Stimulated activated CD4-positive, alpha-beta T cell treated with anti-CD3 and anti-CD28 coated beads, Interleukin-2, amount 100 ng/mL, for 4 hours (primary cell): Measurements from ENCODE around the gene ACTN1.
A peak's percentile ranks its signal among the peaks of the same experiment; 100 is the strongest.

ENCODE experiments used
- DNase-seq: peaks from one replicate; pipeline ENCODE4 v3.0.0-alpha.2; 2020; ENCODE audit warnings: low read depth

ACTN1 gene

DNA sequence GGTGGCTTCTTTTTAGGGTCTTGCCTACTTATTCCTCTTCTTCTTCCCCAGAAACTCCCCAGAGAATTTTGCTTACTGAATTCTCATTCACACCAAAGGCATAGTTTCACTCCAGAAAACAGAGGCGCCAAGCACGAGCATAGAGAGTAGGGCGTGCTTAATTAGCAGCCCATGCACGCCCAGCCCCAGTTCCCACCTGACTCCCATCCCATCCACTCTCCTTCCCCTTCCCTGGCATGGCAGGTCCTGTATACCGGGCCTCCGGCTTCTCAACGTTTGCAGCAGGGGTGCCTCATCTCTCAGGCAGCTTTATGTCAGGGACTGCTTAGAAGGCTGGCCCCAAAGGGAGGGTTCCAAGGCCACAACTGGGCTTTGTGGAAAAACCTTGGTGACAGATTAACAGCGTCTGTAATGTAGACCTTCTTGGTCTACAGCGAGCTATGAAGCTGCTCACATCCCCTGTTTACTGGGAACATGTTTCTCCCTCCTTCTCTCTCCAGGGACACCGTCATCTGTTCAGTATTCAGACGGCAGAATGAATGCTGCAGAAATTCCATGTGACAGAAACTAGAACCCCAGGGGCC lies 62.7 kb downstream of the ACTN1 start:
- DNase-seq = no peak

DNA sequence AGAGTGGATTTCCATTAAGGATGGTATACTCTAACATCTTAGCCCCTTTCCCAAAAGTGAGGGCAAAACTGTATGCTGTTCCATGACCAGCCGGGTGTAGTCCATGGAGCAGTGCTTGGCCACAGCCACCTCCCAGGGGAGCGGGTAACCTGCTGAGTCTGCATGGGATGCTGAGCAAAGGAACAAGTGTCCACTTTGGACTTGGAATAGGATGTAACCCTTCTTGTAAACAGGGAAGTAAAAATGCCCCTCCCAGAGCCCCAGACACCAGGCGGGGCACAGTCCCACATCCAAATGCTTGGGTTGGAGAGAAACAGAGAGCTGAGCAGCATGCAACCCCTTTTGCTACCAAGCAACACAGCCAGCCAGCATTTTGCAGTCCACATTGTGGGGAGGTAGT lies 65.6 kb downstream of the ACTN1 start:
- DNase-seq = no peak

DNA sequence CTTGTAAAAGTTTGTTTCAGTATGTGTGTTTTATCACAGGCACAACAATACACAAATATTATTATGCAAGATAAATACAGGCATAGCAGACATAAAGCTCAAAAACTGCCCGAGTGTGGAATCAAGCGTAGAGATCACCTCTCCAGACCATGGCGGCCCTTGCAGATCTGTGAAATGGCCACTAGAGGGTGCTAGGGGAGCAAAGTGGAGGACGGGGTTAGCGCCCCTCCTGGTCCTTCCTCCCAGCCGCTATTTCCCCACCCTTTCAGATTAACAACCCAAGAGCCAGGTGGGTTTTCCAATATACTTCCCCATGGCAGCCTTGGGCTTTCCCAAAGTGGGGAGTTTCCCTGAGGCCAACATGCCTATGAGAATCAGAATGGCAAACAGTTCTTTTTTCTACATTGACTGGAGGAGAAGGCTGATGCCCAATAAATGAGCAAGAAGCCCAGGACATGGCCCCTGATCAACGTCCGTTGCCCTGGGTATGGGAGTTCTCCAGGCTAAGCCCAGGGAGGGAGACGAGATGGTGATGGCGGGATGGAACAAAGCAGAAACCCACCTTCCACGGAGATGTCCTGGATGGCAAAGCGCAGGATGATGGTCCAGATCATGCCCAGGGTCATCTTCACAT lies 67.4 kb downstream of the ACTN1 start:
- peak; percentile 69 for DNase-seq

DNA sequence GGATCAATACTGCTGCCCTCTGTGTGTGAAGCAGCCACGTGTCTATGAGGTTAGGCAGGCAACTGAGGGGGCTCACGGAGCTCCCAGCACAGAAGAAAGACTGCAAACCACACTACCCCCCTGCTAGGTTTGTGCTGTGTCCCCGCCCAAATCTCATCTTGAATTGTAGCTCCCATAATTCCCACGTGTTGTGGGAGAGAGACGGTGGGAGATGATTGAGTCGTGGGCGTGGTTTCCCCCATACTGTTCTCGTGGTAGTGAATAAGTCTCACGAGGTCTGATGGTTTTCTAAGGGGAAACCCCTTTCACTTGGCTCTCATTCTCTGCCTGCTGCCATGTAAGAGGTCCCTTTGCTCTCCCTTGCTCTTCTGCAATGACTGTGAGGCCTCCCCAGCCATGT lies 68.6 kb downstream of the ACTN1 start:
- DNase-seq = no peak

DNA sequence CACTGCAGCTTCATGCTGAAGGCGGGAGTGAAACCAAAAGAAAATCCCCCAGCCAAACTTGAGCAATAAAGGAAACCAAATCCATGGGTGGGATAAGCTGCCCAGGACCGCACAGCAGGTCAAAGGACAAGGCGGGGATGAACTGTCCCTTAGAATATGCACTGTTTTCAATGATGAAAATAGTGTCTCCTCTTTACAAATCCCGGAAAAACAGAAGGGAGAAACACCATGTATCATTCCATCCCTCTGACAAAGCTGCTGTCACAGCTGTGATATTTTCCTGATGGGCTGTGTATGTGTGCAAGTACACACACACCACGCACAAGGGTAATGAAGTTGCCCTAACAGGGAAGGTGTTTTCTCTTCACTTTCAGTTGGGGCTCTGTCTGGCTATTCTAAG lies 70.3 kb downstream of the ACTN1 start:
- no peak for DNase-seq

DNA sequence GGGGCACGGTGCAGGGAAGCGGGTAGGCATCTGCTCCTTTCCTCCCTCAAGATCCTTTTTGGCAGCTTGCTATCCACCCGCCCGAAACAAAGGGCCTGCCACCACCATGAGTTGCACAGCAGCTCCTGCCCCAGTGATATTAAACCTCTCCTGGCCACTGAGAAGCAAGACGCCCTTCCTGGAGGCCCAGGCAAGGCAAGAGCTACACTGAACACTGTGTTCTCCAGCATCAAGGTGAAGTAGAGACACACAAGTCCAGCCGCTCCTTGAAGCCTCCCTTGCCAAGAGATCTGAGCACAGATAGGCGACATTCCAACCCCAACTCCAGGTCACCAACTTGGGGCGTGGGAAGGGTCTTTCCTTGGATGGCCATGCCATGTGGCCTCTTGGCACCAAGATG lies 70.9 kb downstream of the ACTN1 start:
- no peak for DNase-seq

DNA sequence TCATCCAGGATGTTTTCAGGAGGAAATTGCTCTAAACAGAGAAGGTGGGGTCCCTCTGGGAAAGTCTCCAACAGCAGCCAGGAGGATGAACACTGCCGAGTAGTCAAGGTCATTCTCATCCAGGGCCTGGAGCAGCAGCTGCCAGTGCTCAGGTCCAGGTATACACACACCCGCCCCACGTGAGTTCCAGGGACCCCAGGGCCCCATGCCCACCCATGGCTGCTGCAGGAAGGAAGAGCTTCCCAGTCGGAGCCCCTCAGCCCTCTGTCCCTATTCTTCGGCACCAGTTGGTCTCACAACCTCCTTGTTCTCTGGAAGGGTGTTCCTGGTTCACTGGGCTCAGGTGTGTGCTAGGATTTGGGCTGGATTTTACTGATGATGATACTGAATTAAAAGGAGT lies 72.7 kb downstream of the ACTN1 start:
- DNase-seq = no peak

DNA sequence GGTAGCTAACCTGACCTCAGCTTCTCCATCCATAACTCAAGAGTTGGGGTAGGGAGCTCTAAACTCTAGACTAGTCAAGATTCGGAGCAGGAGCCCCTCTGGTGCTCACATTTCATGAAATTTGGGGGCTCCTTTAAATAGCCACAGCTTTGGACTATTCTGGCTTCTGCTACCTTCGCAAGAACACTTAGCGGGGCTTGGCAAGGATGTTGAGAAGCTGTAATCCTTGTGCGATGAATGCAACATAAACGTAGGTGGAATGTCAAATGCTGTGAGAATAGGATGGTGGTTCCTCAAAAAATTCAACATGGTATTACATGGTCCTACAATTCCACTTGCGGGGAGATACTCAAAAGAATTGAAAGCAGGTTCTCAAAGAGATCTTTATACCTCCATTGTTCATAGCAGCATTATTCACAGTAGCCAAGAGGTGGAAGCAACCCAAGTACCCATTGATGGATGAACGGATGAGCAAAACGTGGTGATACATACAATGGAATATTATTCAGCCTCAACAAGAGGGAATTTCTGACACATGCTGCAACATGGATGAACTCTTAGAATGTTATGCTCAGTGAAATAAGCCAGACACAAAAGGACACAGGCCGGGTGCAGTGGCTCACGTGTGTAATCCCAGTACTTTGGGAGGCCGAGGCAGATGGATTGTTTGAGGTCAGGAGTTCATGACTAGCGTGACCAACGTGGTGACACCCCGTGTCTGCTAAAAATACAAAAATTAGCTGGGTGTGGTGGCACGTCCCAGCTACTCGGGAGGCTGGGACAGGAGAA lies 73.8 kb downstream of the ACTN1 start:
- DNase-seq = no peak

DNA sequence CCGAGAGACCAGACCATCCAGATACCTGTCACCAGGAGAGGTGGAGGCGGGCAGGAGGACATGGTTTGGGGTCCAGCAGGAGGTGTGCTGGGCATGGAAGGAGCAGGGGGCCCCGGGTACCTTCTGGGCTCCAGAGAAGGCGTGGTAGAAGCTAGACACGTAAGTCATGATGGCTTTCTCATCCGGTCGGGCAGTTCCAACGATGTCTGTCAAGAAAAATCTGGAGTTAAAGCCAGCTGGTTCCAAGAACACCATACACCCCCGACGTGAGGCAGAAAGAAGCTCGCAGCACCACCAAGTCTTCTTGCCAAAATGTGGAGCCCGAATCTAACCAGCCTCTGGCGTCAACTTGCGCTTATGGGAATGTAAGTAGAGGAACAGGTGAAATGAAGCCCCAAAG lies 76.7 kb downstream of the ACTN1 start:
- DNase-seq = no peak

DNA sequence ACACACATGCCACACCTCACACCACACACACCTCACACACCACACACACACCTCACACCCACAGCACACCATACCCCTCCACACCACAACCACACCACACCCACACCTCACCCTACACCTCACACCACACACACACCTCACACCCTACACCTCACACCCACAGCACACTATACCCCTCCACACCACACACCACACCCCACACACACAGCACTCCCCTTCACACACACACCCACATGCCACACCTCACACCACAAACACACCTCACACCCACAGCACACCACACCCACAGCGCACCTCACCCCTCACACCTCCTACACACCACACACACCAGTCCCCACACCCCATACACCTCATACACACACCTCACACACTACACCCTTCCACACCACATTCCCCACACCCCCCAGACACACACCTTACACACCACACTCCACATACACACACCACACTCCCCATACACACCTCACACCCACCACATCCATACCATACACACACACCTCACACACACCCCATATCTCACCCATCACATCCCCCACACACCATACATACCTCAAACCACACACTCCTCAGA lies 80.0 kb downstream of the ACTN1 start:
- no peak for DNase-seq

DNA sequence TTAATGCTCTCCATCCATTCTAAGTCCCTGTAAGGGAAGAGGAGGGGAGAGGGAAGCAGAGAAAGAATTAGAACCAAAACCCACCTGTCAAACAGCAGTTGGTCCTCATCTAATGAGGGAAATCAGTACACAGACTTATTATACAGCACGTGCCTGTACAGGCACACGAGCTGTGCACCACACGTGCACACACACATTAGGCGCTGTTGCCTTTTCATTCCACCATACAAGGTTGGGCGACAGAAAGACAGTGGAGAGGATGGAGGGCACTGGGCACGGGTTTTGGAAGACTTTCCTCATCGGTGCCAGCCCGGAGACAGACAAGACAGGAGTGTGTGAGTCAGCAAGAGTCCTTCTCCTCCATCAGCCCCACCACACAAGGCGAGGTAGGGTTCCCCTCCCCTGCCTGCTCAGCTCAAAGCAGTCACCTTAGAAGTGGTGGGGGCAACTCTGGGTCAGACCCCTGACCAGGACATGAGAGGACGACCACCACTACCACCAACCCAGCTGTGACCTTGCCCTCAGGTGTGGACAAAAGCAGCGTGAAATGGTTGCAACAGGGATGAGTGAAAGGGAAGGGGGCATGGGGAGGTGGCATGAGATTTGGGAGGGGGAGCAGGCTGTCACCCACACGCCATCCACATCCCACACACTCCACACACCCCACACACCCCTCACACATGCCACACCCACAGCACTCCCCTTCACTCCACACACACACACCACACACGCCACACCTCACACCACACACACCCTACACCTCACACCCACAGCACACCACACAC lies 80.7 kb downstream of the ACTN1 start:
- no peak for DNase-seq

DNA sequence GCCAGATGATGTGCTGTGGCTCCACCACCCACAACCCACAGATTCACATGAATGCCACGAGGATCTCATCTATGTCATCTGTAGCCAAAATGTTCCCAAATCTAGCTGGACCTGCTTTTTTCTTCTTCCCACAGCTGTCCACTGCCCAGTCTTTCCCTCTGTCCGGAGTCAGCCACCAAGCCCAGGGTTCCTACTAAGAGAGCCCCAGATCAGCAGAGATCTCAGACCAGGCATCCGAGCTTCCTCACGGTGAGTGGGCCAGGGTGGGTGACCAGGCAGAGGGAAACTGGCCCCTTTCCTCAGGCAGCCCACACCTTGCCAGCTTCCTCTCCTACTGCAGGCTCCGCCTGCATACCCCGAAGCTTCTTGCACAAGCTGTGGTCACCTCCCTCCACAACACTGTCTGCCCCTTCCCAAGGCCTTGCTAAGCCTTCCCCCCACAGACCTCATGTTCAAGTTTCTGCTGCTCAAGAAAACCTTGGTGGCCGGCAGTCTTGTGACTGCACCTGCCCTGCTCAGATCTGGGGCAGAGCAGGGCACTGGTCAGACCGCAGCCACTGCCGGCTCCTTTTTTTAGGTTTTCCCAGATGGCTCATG lies 81.4 kb downstream of the ACTN1 start:
- no peak for DNase-seq

DNA sequence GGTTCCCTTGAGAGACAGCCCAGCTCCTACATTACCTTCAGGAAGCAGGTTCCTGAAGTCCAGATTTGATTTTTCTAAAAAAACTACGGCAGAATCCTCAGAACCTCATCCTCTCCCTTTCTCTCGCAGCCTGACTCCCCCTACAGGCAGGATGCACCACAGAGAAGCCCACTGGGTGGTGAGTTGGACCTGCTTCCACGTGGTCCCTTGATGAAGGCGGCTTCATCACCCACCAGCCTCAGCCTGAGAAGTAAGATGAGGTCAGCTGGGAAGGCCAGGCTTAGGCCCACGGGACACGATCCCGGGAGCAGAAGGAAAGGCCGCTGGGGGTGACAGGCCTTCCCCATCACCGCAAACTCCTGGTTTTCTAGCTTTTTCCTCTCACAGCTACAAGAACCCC lies 83.0 kb downstream of the ACTN1 start:
- DNase-seq = no peak

DNA sequence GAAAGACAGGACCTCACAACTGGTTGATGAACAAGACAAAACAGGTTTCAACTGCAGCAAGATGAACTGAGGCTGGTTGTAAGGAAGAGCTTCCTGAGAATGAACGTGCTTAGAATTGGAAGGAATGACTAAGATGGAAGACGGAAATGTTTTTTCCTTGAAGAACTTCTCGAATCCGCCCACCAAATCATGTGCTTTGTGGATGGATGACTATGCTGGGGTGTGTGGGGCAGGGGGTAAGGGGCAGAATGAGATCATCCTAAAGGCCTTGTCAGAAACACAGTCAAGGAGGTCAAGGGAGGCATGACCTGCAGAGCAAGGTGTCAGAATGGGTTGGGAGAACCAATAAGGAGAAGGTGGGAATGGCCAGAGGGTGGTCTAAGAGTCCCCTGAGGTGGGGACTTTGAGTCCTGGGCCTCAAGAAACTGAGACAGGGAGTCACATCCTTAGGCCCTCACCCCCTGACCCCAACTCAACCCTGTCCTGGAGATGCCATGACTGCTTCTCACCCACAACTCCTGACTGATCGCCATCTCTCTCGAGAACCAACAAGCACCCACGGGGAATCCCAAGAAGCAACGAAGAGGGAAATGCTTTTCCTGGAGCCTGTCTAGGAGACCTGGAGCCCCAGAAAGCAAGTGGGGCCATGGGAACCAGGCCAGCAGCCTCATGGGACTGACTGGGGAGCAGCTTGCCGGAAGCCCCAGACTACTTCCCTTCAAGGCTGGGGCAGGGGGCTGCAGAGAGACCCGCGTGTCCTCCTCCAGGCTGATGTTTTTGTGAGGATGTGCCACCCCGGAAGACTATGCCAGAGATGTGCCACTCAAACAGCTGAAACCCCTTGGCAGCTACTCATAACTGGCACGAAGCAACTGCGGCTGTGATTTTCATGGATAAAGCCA lies 84.0 kb downstream of the ACTN1 start:
- no peak for DNase-seq

DNA sequence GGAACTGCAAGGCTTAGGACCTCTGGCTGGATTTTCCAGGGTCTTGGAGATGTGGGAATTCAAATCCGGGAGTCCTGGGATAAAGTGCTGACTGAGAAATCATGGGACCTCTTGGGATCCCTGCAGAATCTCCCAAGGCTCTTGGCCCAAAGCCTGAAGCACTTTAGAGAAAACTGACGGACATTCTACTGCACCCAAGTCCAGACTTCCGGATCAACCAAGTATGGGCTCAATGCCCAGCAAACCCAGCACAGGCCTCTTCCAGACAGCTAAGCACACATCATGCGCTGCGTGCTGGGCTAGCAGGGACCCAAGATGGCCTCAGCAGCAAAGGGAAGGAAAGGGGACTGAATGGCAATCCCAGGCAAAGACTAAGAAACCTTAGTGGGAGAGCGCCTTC lies 85.0 kb downstream of the ACTN1 start:
- DNase-seq = no peak

DNA sequence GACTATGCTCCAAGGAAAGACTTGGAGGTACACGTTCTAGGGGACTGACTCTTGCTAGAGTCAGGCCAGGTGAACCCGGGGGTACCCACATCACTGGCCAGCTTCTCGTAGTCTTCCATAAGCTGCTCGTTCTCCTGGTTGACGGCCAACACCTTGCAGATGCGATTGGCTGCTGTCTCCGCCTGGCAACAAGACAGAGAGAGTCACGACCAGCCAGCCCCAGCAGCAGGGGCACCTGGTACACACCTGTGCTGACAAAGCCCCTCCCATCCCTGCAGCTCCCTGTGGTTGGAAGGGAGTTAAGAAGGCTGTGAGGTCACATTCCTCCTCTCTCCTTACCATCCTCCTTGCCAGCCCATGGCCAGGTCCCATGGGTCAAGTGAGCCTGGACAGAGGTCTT lies 85.5 kb downstream of the ACTN1 start:
- no peak for DNase-seq

DNA sequence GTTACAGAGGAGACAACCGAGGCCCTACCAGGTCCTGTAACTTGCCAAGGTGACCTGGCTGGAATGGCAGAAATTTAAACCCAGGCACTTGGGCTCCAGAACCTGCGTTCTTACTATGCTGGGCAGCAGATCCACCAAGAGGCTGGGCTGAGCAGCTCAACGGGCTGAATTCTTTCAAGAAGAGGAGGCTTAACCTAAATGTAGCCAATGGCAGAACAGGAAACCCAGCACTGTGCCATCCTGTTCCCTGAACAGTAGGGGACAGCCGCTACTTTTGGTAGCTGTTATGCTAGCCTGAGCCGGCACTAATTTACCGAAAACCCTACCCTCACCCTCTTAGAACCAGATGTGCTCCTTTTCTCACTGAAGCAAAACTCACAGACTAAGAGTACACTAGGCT lies 86.1 kb downstream of the ACTN1 start:
- DNase-seq = no peak

DNA sequence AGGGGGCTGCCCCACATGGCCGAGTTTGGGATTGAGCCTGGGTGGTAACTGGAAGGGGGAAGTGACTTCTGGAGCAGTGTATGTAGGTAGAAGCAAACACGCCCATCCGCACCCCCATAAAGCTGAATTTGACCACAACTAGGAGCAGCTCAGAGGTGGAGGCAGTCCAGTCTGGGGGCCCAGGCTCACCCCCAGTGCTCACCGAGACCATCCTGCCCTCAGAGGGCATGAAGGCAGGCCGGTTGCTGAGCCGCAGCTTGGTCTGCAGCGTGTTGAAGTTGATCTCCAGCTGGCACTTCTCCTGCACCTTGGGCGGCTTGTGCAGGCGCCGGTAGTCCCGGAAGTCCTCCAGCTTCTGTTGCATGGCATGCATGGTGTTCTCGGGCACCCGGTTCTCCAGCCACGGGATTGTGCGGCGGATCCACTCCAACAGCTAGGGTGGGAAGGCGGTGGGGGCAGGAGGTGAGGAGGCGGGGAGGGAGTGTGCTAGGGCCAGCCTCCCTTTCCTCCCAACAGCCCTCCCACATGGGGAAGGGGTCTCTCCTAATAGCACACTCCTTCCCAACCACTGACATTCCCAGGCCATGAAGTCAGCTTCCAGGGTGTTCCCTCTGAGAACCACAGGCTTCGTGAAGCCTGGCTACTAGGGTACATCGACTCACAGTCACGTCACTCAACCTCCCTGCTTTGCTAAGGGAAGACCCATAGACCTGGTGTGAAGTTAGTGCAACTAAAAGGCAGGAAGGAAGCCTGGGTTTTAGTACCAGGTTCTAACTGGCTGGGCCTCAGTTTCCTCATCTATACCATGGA lies 87.0 kb downstream of the ACTN1 start:
- no peak for DNase-seq

DNA sequence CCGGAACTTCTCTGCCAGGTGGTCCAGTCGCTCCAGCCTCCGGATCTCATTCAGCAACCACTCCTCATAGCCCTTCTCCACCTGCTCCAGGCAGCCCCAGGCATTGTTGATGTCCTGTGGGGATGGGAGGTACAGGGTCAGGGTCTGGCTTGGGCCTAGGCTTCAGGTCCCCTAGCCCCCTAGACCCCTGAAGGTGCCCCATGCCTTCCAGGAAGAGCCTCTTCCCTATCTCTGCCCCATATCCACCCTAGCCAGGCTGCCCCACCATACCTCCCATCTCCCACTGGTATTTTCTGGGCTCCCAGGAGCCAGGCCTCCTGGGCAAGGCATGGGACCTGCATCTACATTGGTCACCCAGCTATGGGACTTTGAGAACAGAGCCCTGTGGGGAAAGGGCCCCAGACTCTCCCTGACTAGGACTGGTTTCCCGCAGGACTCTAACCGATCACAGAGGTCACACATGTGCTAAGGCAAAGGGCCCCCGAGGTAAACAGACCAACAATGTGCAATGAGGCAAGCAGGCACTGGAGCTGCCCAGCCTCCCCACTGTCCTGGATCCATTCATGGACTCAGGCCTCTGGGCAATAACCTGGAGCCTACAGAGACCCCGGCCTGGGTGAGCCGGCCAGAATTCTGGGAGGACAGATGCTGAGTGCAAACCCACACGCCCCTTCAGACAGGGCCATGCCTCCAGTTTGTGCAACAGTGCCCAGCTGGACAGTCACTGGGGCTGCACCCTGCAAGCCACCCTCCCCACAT lies 88.8 kb downstream of the ACTN1 start:
- no peak for DNase-seq
